Spleen (tissue), 11 donors: ENCODE results near the gene LKAAEAR1. TPM values are rescaled to one million over a fixed set of nuclear protein-coding genes. Genes with fewer than 3 reads are reported as not detected.

ENCODE experiments used
- DNase-seq: peaks from one replicate; pipeline ENCODE4 v3.0.0-alpha.2; 2020
- H3K27ac ChIP-seq, 8 donors: fragments of 200-600 bp; sonication (generic) in 7 of 8; 1 replicate in 4 of 8; 2 replicates in 4 of 8; pipeline versions ENCODE4 v1.5.0 to v1.8.0; 2016 to 2021; ENCODE audit warnings: inconsistent platforms in 4 of 8, mild to moderate bottlenecking in 4 of 8, moderate library complexity in 1 of 8
- H3K27me3 ChIP-seq, 7 donors: fragments of 200-600 bp; sonication (generic) in 6 of 7; replicated peaks in 1 of 7; 1 replicate in 4 of 7; 2 replicates in 3 of 7; pipeline versions ENCODE4 v1.5.0 to v1.8.0; 2016 to 2021; ENCODE audit warnings: inconsistent platforms in 3 of 7, mild to moderate bottlenecking in 1 of 7
- H3K36me3 ChIP-seq, 6 donors: fragments of 200-600 bp; sonication (generic) in 5 of 6; 1 replicate in 4 of 6; 2 replicates in 2 of 6; pipeline versions ENCODE4 v1.5.0 to v1.8.0; 2016 to 2021; ENCODE audit warnings: inconsistent platforms in 2 of 6
- H3K4me1 ChIP-seq, 6 donors: fragments of 200-600 bp; sonication (generic) in 5 of 6; 1 replicate in 3 of 6; 2 replicates in 3 of 6; pipeline versions ENCODE4 v1.5.0 to v1.8.0; 2016 to 2021; ENCODE audit warnings: inconsistent platforms in 3 of 6
- H3K4me3 ChIP-seq, 8 donors: fragments of 200-600 bp; sonication (generic) in 7 of 8; 1 replicate in 4 of 8; 2 replicates in 4 of 8; pipeline versions ENCODE4 v1.5.0 to v1.8.0; 2016 to 2021; ENCODE audit warnings: inconsistent platforms in 4 of 8, mild to moderate bottlenecking in 4 of 8, moderate library complexity in 2 of 8
- H3K9me3 ChIP-seq, 8 donors: fragments of 200-600 bp; sonication (generic) in 7 of 8; 1 replicate in 4 of 8; 2 replicates in 4 of 8; pipeline versions ENCODE4 v1.5.0 to v1.8.0; 2016 to 2021; ENCODE audit warnings: inconsistent platforms in 4 of 8
- CTCF ChIP-seq, 11 experiments: fragments of 200-600 bp in 7 of 11; fragments of 450-650 bp in 4 of 11; sonication (generic) in 4 of 11; IDR thresholded peaks in 8 of 11; conservative IDR thresholded peaks in 3 of 11; 1 replicate in 7 of 11; 2 replicates in 4 of 11; pipeline versions ENCODE4 v1.4.0 to v1.8.0; 2016 to 2021; ENCODE audit warnings: antibody characterized with exemption in 11 of 11, inconsistent platforms in 4 of 11, mild to moderate bottlenecking in 1 of 11
- POLR2A ChIP-seq, 3 donors: fragments of 450-650 bp; IDR thresholded peaks; one replicate each; pipeline ENCODE4 v1.5.1; 2017; ENCODE audit warnings: antibody characterized with exemption in 3 of 3, mild to moderate bottlenecking in 1 of 3
- POLR2AphosphoS5 ChIP-seq, 3 donors: sonication (generic); formaldehyde crosslinking; IDR thresholded peaks; one replicate each; pipeline ENCODE4 v1.5.1; 2017; ENCODE audit warnings: antibody characterized with exemption in 3 of 3
- WGBS, 5 donors: extraction: QIAGEN DNeasy Blood & Tissue Kit in 3 of 5; methylation state at CpG; one replicate each; pipeline versions ENCODE4 v1.1.5 to v1.1.7; 2013 to 2018; 5-methylcytosine and 5-hydroxymethylcytosine counted together
- intact Hi-C: fragments of 100-400 bp; cut with DNase I; formaldehyde crosslinking; loops from one replicate; pipeline ENCODE4 v1.15.0; 2023; ENCODE audit warnings: low total_unique reads
- polyA plus RNA-seq, 3 donors: library from polyadenylated mRNA; stranded (reverse); fragments of 200-250 nt; gene quantifications; one replicate each; pipeline ENCODE4 v1.2.1, GENCODE V29; 2013
- total RNA-seq, 7 donors: library from RNA; depleted of rRNA in 3 of 7; stranded (reverse); fragments of >200 nt in 3 of 7; fragmentation: NEBNext Ultra II Directional in 4 of 7; extraction: Animal tissue kit (Norgen Biotek cat#: 25700) in 4 of 7; gene quantifications; one replicate each; pipeline versions ENCODE4 v1.1.0 to v1.2.1, GENCODE V29; 2016 to 2021
- donor health status: healthy with polysubstance abuse.
- donor health status: DM: no; HTN: no; CAD: no; lungs with moderate emphysema.
- donor health status: DM: no; HTN: no; CAD: no.
- donor health status: Bipolar disorder and iron deficiency.
- donor health status: healthy.
- donor health status: DM: no; HTN: no; CAD: no.
- donor health status: DM: yes; HTN: yes; CAD: no.

LKAAEAR1 gene
- total and polyA plus RNA-seq, 10 donors, result 0.26 to 0.66 (median 0.51) TPM; not detected in 6

- 64 to 84% (median 78%) methylated on average over 4 to 10 of the region's 10 CpGs for WGBS, 5 donors
- H3K9me3 ChIP-seq, result no peaks in the 10 kb centered on the region
- H3K4me1 ChIP-seq, result peaks cover 14 to 97% (median 80%) of the 10 kb centered on the region in 6 donors
- TF ChIP-seq POLR2A (IDR thresholded peaks at IDR 0.05), result no peak
- no peak for TF ChIP-seq POLR2AphosphoS5 (IDR thresholded peaks at IDR 0.05)
- no peak for TF ChIP-seq CTCF (IDR thresholded peaks at IDR 0.05 in 8 of 11, conservative IDR thresholded peaks at IDR 0.05 in 3 of 11)
- peak overlapping the region; percentile 56 to 91 (median 85) for H3K27ac ChIP-seq
- DNase-seq, result no peak
- intact Hi-C loops, result no loop called here
- peaks cover 0 to 13% (median 0%) of the 10 kb centered on the region in 6 donors for H3K36me3 ChIP-seq
- no peak overlapping the region for H3K4me3 ChIP-seq
- peaks cover 0 to 96% (median 30%) of the 10 kb centered on the region in 7 donors for H3K27me3 ChIP-seq
Observed at GRCh38 chr20:64052326-64052722, 31.9 kb downstream of the LKAAEAR1 start.

GRCh38 chr20:64051561-64052325, 32.5 kb downstream of the LKAAEAR1 start:
- WGBS, 5 donors, result 60 to 75% (median 69%) methylated on average over 5 to 15 of the region's 15 CpGs

DNA sequence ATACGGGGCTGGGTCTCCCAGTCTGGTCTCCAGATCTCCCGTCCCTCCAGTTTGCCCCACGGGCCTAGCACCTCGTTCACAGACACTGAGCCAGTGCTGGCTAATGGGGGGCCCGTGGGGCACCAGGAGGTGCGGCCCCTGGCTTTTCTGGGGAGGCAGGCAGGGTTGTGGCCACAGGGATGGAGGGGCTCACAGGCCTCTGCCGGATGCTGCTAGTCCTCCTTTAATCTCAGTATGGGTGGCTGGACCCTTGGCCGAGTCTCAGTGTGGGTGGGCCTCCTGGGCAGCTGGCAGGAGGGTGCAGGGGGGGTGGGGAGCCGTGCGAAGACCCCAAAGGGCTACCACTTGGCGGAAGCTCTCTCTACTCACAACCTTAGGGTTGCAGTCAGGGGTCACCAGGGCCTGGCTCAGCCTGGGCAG, 33.2 kb downstream of the LKAAEAR1 start:
- Histone ChIP-seq H3K9me3 (no peaks in the 10 kb centered on the region), H3K36me3 (peaks cover 0 to 15% (median 0%) of the 10 kb centered on the region in 6 donors), H3K27me3 (peaks cover 0 to 96% (median 30%) of the 10 kb centered on the region in 7 donors), H3K4me1 (peaks cover 11 to 97% (median 70%) of the 10 kb centered on the region in 6 donors), H3K4me3 (peak overlapping the region in 1 of 8 donors; percentile 73), H3K27ac (peak overlapping the region; percentile 56 to 91 (median 85))
- intact Hi-C loops, result no loop called here
- TF ChIP-seq POLR2AphosphoS5 (IDR thresholded peaks at IDR 0.05), result no peak
- 61 to 73% (median 71%) methylated on average over 9 to 11 of the region's 11 CpGs for WGBS, 5 donors
- DNase-seq, result no peak

More at GRCh38 chr20:64051561-64052325, 32.5 kb downstream of the LKAAEAR1 start:
- peak overlapping the region; percentile 56 to 91 (median 85) for H3K27ac ChIP-seq
- intact Hi-C loops, result no loop called here
- H3K36me3 ChIP-seq, result peaks cover 0 to 15% (median 0%) of the 10 kb centered on the region in 6 donors
- H3K9me3 ChIP-seq, result no peaks in the 10 kb centered on the region
- peaks cover 14 to 97% (median 75%) of the 10 kb centered on the region in 6 donors for H3K4me1 ChIP-seq
- DNase-seq, result peak; percentile 87
- no peak overlapping the region for H3K4me3 ChIP-seq
- no peak for TF ChIP-seq POLR2A (IDR thresholded peaks at IDR 0.05)
- TF ChIP-seq POLR2AphosphoS5 (IDR thresholded peaks at IDR 0.05), result peak; percentile 57 to 85 (median 80)
- H3K27me3 ChIP-seq, result peaks cover 0 to 96% (median 30%) of the 10 kb centered on the region in 7 donors

DNA sequence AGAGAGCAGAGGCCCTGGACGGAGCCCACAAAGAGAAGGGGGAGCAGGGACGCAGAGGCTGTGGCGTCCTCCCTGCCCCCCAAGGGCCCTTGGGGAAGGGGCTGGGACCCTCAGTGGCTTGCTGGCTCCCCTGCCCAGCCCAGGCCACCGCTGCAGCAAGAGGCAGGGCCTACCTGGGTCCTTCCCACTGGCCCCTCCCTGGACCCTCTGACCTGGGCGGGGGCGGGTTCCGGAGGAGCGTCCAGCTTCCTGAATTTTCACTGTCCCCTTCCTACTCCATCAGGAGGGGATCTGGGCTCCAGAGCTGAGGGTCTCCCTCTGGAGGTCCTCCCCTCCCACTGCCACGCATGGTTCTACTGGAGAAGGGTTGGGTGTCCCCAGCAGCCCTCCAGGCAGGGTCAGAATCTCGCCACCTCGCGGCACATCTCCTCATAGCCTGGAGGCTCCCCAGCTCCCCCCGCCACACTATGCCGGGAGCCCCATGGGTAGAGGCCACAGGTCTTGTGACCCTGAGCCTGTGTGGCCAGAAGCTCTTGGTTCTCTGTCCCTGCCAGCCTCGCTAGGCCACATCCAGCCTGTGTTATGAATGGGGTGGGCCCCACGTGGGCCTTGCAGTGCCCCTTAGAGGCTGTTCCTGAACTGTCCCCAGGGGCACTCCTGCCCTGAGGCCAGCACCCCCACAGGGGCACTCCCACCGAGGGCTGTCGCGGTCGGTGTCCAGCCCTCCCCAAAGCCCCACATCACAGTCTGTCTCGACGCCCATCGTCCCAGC, 33.8 kb downstream of the LKAAEAR1 start:
- H3K4me3 ChIP-seq, result peak overlapping the region in 7 of 8 donors; percentile 0 to 73 (median 44)
- TF ChIP-seq CTCF (IDR thresholded peaks at IDR 0.05 in 8 of 11, conservative IDR thresholded peaks at IDR 0.05 in 3 of 11), result peak in 1 of 11 experiments; percentile 19
- TF ChIP-seq POLR2A (IDR thresholded peaks at IDR 0.05), result no peak
- peak in 2 of 3 donors; percentile 8 to 37 for TF ChIP-seq POLR2AphosphoS5 (IDR thresholded peaks at IDR 0.05)
- no peak for DNase-seq
- peaks cover 10 to 97% (median 67%) of the 10 kb centered on the region in 6 donors for H3K4me1 ChIP-seq
- 42 to 67% (median 54%) methylated on average over 14 to 23 of the region's 23 CpGs for WGBS, 5 donors
- no peaks in the 10 kb centered on the region for H3K9me3 ChIP-seq
- intact Hi-C loops, result no loop called here
- peak overlapping the region; percentile 56 to 91 (median 85) for H3K27ac ChIP-seq
- H3K27me3 ChIP-seq, result peaks cover 0 to 95% (median 30%) of the 10 kb centered on the region in 7 donors
- H3K36me3 ChIP-seq, result peaks cover 0 to 15% (median 0%) of the 10 kb centered on the region in 6 donors
